ENCODE measurements around the gene PIP4K2A. TPM values are rescaled to one million over a fixed set of nuclear protein-coding genes. Genes with fewer than 3 reads are reported as not detected.

Gene PIP4K2A
- total and polyA plus RNA-seq, 2 of the 8 experiments (the other 6 are each of a cell fraction or from before 2014, with no cell fraction given), result 19.0 to 60.9 TPM

DNA sequence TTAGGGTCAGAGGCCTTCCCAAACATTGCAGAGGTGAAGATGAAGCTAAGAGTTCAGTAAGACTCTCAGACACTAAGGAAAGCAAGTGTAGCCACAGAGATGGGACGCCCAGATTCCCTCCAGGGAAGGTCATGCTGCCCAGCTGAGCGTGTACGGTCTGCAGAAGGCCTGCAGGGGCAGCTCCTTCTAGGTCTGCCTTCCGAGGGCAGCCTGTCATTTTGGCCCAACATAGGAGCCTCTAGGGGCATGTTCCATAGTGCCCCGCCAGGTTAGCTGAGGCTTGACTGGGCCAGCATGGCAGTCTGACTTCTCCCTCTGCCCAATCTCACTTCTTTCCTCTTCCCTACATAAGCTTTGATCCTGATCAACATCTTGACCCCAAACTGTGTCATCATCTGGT, 130.7 kb downstream of the PIP4K2A start:
- no peaks in the 10 kb centered on the region; the same call in 1 of the 2 replicates for H3K79me1 ChIP-seq (ENCODE audit: low read depth, low read length)
- no peak overlapping the region for H2BK12ac ChIP-seq (ENCODE audit: low read depth, low read length)
- H2BK15ac ChIP-seq (ENCODE audit: low read length), result no peak overlapping the region
- H4K5ac ChIP-seq (ENCODE audit: insufficient read length, low read depth, low read length), result no peak overlapping the region
- H3K18ac ChIP-seq (ENCODE audit: extremely low read depth, low read length), result no peak overlapping the region
- no peak overlapping the region for H2AK5ac ChIP-seq (ENCODE audit: low read depth, low read length)
- 86% methylated on average over 5 of the region's 5 CpGs; no CpG with 5 or more reads in 1 of the 2 experiments for WGBS, 2 experiments (ENCODE audit: extremely low coverage in 1 of 2, insufficient coverage in 1 of 2, insufficient read length in 1 of 2, insufficient replicate concordance in 2 of 2, low coverage in 1 of 2, low lambda C conversion rate in 2 of 2, missing lambda C conversion rate in 1 of 2)
- H3K14ac ChIP-seq (ENCODE audit: insufficient read length), result no peak overlapping the region
- no peak overlapping the region for H2BK20ac ChIP-seq (ENCODE audit: low read length)
- FAIRE-seq (no peak), DNase-seq (ENCODE audit: low read depth in 1 of 2, low spot score in 2 of 2) (peak in 1 of 2 experiments; percentile 37)
- H3K79me2 ChIP-seq (ENCODE audit: control insufficient read depth in 1 of 2, insufficient read depth in 2 of 2, low read length in 2 of 2), result no peaks in the 10 kb centered on the region
- H3K56ac ChIP-seq (replicated peaks; ENCODE audit: insufficient read length, low read depth, low read length), result no peak overlapping the region
- H3K27me3 ChIP-seq (replicated peaks in 1 of 4; ENCODE audit: control insufficient read depth in 3 of 4, extremely low read depth in 1 of 4, insufficient read depth in 3 of 4, low read length in 3 of 4), result no peaks in the 10 kb centered on the region
- H2BK5ac ChIP-seq (ENCODE audit: low read depth, low read length), result no peak overlapping the region
- H3K4ac ChIP-seq (replicated peaks; ENCODE audit: insufficient read length, low read depth, low read length), result no peak overlapping the region
- POLR2A ChIA-PET (ENCODE audit: partially characterized antibody), result no interaction called here
- H3K9ac ChIP-seq (replicated peaks in 1 of 4; ENCODE audit: extremely low read depth in 1 of 4, low read depth in 3 of 4, low read length in 3 of 4), result no peak overlapping the region
- H4K8ac ChIP-seq (ENCODE audit: extremely low read depth, insufficient read depth, low read length), result no peak overlapping the region; the same call in 1 of the 2 replicates
- no peaks in the 10 kb centered on the region for H3K4me1 ChIP-seq (replicated peaks in 1 of 4; ENCODE audit: control insufficient read depth in 3 of 4, insufficient read depth in 4 of 4, low read length in 3 of 4)
- no peak overlapping the region for H2BK120ac ChIP-seq (replicated peaks; ENCODE audit: low read depth, low read length)
- H3K4me3 ChIP-seq (ENCODE audit: extremely low read depth in 1 of 4, insufficient read depth in 2 of 4, low read depth in 3 of 4, low read length in 4 of 4), result no peak overlapping the region
- H3K27ac ChIP-seq (ENCODE audit: low read depth, low read length), result no peak overlapping the region
- H3K23ac ChIP-seq (ENCODE audit: insufficient read length), result no peak overlapping the region
- no peak overlapping the region for H2AFZ ChIP-seq (ENCODE audit: low read length)
- no peaks in the 10 kb centered on the region for H3K9me3 ChIP-seq (ENCODE audit: insufficient read depth in 2 of 2, low read depth in 1 of 2, low read length in 1 of 2)
- TF ChIP-seq RAD21 (IDR thresholded peaks at IDR 0.05 in 1 of 2, conservative IDR thresholded peaks at IDR 0.05 in 1 of 2; ENCODE audit: low read depth in 2 of 2, low read length in 2 of 2) (0 out of 4 replicates have a peak, but pooled peaks of 1 of the 2 experiments have one; percentile 1), KDM1A (IDR thresholded peaks at IDR 0.05; ENCODE audit: borderline replicate concordance, low read length) (no peak), CBX8 (IDR thresholded peaks at IDR 0.05; ENCODE audit: borderline replicate concordance, low read depth, low read length) (no peak), POLR2A (IDR thresholded peaks at IDR 0.05; ENCODE audit: control extremely low read depth in 1 of 2, low read depth in 2 of 2, low read length in 2 of 2) (no peak), BACH1 (IDR thresholded peaks at IDR 0.05; ENCODE audit: low read length) (no peak), CREB1 (IDR thresholded peaks at IDR 0.05) (no peak), HDAC6 (IDR thresholded peaks at IDR 0.05; ENCODE audit: low read depth, low read length) (no peak)
- TF ChIP-seq, protein P1, sequence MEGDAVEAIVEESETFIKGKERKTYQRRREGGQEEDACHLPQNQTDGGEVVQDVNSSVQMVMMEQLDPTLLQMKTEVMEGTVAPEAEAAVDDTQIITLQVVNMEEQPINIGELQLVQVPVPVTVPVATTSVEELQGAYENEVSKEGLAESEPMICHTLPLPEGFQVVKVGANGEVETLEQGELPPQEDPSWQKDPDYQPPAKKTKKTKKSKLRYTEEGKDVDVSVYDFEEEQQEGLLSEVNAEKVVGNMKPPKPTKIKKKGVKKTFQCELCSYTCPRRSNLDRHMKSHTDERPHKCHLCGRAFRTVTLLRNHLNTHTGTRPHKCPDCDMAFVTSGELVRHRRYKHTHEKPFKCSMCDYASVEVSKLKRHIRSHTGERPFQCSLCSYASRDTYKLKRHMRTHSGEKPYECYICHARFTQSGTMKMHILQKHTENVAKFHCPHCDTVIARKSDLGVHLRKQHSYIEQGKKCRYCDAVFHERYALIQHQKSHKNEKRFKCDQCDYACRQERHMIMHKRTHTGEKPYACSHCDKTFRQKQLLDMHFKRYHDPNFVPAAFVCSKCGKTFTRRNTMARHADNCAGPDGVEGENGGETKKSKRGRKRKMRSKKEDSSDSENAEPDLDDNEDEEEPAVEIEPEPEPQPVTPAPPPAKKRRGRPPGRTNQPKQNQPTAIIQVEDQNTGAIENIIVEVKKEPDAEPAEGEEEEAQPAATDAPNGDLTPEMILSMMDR (IDR thresholded peaks at IDR 0.05; ENCODE audit: control extremely low read depth in 1 of 3, insufficient read depth in 1 of 3, low read depth in 1 of 3, low read length in 3 of 3), result peak in 1 of 3 experiments; percentile 9; a peak in 1 of 4 replicates
- H3K4me2 ChIP-seq (ENCODE audit: insufficient read depth in 1 of 2, low read depth in 2 of 2, low read length in 2 of 2), result no peak overlapping the region
- H4K91ac ChIP-seq (replicated peaks; ENCODE audit: insufficient read length, low read length), result no peak overlapping the region
- H3K23me2 ChIP-seq (ENCODE audit: low read depth, low read length), result no peaks in the 10 kb centered on the region
- peaks cover 0 to 3% of the 10 kb centered on the region in 2 experiments for H4K20me1 ChIP-seq (replicated peaks in 1 of 2; ENCODE audit: control insufficient read depth in 1 of 2, insufficient read depth in 2 of 2, low read length in 2 of 2)
- CTCF ChIA-PET (ENCODE audit: partially characterized antibody), result interaction anchor here (0.8 to 4.9 kb wide), 14 partner anchors 8 to 586 kb away, joined by 3 to 41 read pairs (median 4); no protein-coding TSS in a partner anchor
- H3K36me3 ChIP-seq (ENCODE audit: control insufficient read depth in 2 of 4, insufficient read depth in 4 of 4, low read length in 3 of 4), result peaks cover 0 to 10% (median 4%) of the 10 kb centered on the region in 4 experiments; a peak in 5 of 8 replicates

All from H1 (cell line).